H1 (cell line): ENCODE measurements around the gene EXOC6. TPM values are rescaled to one million over a fixed set of nuclear protein-coding genes. Genes with fewer than 3 reads are reported as not detected.

ENCODE experiments used
- CTCF ChIA-PET: fragments of 300-600 bp; sonication (Branson Sonifier 250); formaldehyde crosslinking; loops from one replicate; lab custom pipeline; 2021; ENCODE audit not compliant: partially characterized antibody; lab: Charles Lee
- POLR2A ChIA-PET: fragments of 300-600 bp; sonication (Branson Sonifier 250); formaldehyde crosslinking; loops from one replicate; lab custom pipeline; 2021; ENCODE audit warnings: inconsistent platforms; ENCODE audit not compliant: partially characterized antibody; lab: Charles Lee
- DNase-seq, 2 experiments: peaks; one replicate each; pipeline versions ENCODE4 v3.0.0 to v3.0.0-alpha.2; 2010 to 2022; ENCODE audit warnings: low spot score in 2 of 2, low read depth in 1 of 2, mixed read lengths in 1 of 2
- FAIRE-seq: peaks from 2 replicates; lab custom pipeline; 2011; peaks lifted over from hg19 to GRCh38; lab: Jason Lieb, UNC
- H2AFZ ChIP-seq: 2 replicates; pipeline ENCODE4 v1.8.1; 2012; ENCODE audit warnings: low read length, inconsistent platforms
- H2AK5ac ChIP-seq: 2 replicates; pipeline ENCODE4 v1.6.1; 2013; ENCODE audit warnings: low read depth, low read length
- H2BK120ac ChIP-seq: replicated peaks from 2 replicates; pipeline ENCODE3; 2013; ENCODE audit warnings: low read depth, low read length, inconsistent platforms
- H2BK12ac ChIP-seq: 2 replicates; pipeline ENCODE4 v1.6.1; 2013; ENCODE audit warnings: low read depth, low read length
- H2BK15ac ChIP-seq: 2 replicates; pipeline ENCODE4 v1.6.1; 2013; ENCODE audit warnings: low read length
- H2BK20ac ChIP-seq: 2 replicates; pipeline ENCODE4 v1.6.1; 2013; ENCODE audit warnings: low read length
- H2BK5ac ChIP-seq: 2 replicates; pipeline ENCODE4 v1.6.1; 2013; ENCODE audit warnings: low read depth, low read length
- H3K14ac ChIP-seq: 2 replicates; pipeline ENCODE4 v1.6.1; 2013; ENCODE audit warnings: inconsistent platforms; ENCODE audit not compliant: insufficient read length
- H3K18ac ChIP-seq: 2 replicates; pipeline ENCODE4 v1.6.1; 2013; ENCODE audit warnings: low read length; ENCODE audit errors: extremely low read depth
- H3K23ac ChIP-seq: 2 replicates; pipeline ENCODE4 v1.6.1; 2013; ENCODE audit warnings: inconsistent platforms; ENCODE audit not compliant: insufficient read length
- H3K23me2 ChIP-seq: 2 replicates; pipeline ENCODE4 v1.6.1; 2013; ENCODE audit warnings: low read depth, low read length
- H3K27ac ChIP-seq: 2 replicates; pipeline ENCODE4 v1.6.1; 2011; ENCODE audit warnings: low read depth, low read length, inconsistent platforms
- H3K27me3 ChIP-seq, 4 experiments: replicated peaks in 1 of 4; 1 replicate in 1 of 4; 2 replicates in 3 of 4; pipeline versions ENCODE4 v1.6.1 to v1.8.1; 2011 to 2013; ENCODE audit warnings: low read length in 3 of 4, mild to moderate bottlenecking in 3 of 4, inconsistent platforms in 2 of 4, mixed read lengths in 2 of 4, moderate library complexity in 1 of 4; ENCODE audit not compliant: control insufficient read depth in 3 of 4, insufficient read depth in 3 of 4; ENCODE audit errors: extremely low read depth in 1 of 4
- H3K36me3 ChIP-seq, 4 experiments: 2 replicates each; pipeline versions ENCODE4 v1.6.1 to v1.8.1; 2011 to 2013; ENCODE audit warnings: mild to moderate bottlenecking in 4 of 4, low read length in 3 of 4, moderate library complexity in 2 of 4, control low read depth in 1 of 4, inconsistent platforms in 1 of 4; ENCODE audit not compliant: insufficient read depth in 4 of 4, control insufficient read depth in 2 of 4
- H3K4ac ChIP-seq: replicated peaks from 2 replicates; pipeline ENCODE3; 2013; ENCODE audit warnings: low read length, low read depth, mixed read lengths, inconsistent platforms; ENCODE audit not compliant: insufficient read length
- H3K4me1 ChIP-seq, 4 experiments: replicated peaks in 1 of 4; 1 replicate in 1 of 4; 2 replicates in 3 of 4; pipeline versions ENCODE4 v1.6.1 to v1.8.1; 2011 to 2013; ENCODE audit warnings: low read length in 3 of 4, inconsistent platforms in 2 of 4, mixed read lengths in 1 of 4; ENCODE audit not compliant: insufficient read depth in 4 of 4, control insufficient read depth in 3 of 4
- H3K4me2 ChIP-seq, 2 experiments: 2 replicates each; pipeline versions ENCODE4 v1.6.1 to v1.8.1; 2011 to 2013; ENCODE audit warnings: low read depth in 2 of 2, low read length in 2 of 2, control low read depth in 1 of 2, inconsistent platforms in 1 of 2, mild to moderate bottlenecking in 1 of 2; ENCODE audit not compliant: insufficient read depth in 1 of 2
- H3K4me3 ChIP-seq, 4 experiments: fragments of 200-600, 300-600 bp in 1 of 4; sonication (generic), shearing (Covaris generic), sonication (Bioruptor Twin) in 1 of 4; 2 replicates each; pipeline versions ENCODE4 v1.5.1 to v1.8.1; 2011 to 2016; ENCODE audit warnings: low read length in 4 of 4, low read depth in 3 of 4, control low read depth in 2 of 4, inconsistent platforms in 2 of 4, mild to moderate bottlenecking in 2 of 4, mixed read lengths in 1 of 4, moderate library complexity in 1 of 4; ENCODE audit not compliant: insufficient read depth in 2 of 4; ENCODE audit errors: extremely low read depth in 1 of 4
- H3K56ac ChIP-seq: replicated peaks from 2 replicates; pipeline ENCODE3; 2013; ENCODE audit warnings: low read depth, mild to moderate bottlenecking, mixed read lengths, low read length, inconsistent platforms; ENCODE audit not compliant: insufficient read length
- H3K79me1 ChIP-seq: 2 replicates; pipeline ENCODE4 v1.6.1; 2013; ENCODE audit warnings: low read depth, low read length, control low read depth
- H3K79me2 ChIP-seq, 2 experiments: 2 replicates each; pipeline versions ENCODE4 v1.6.1 to v1.8.1; 2012 to 2013; ENCODE audit warnings: low read length in 2 of 2, mild to moderate bottlenecking in 2 of 2, inconsistent platforms in 1 of 2; ENCODE audit not compliant: insufficient read depth in 2 of 2, control insufficient read depth in 1 of 2
- H3K9ac ChIP-seq, 4 experiments: replicated peaks in 1 of 4; 1 replicate in 1 of 4; 2 replicates in 3 of 4; pipeline versions ENCODE4 v1.6.1 to v1.8.1; 2011 to 2013; ENCODE audit warnings: low read depth in 3 of 4, low read length in 3 of 4, control low read depth in 2 of 4, mild to moderate bottlenecking in 2 of 4, moderate library complexity in 2 of 4, inconsistent platforms in 1 of 4; ENCODE audit errors: extremely low read depth in 1 of 4
- H3K9me3 ChIP-seq, 2 experiments: 2 replicates each; pipeline versions ENCODE4 v1.6.1 to v1.8.1; 2012 to 2013; ENCODE audit warnings: mild to moderate bottlenecking in 2 of 2, moderate library complexity in 2 of 2, control low read depth in 1 of 2, inconsistent platforms in 1 of 2, low read depth in 1 of 2, low read length in 1 of 2, mixed read lengths in 1 of 2; ENCODE audit not compliant: insufficient read depth in 2 of 2
- H4K20me1 ChIP-seq, 2 experiments: replicated peaks in 1 of 2; 2 replicates each; pipeline versions ENCODE3 to v1.8.1; 2011 to 2013; ENCODE audit warnings: inconsistent platforms in 2 of 2, low read length in 2 of 2, mild to moderate bottlenecking in 1 of 2; ENCODE audit not compliant: insufficient read depth in 2 of 2, control insufficient read depth in 1 of 2
- H4K5ac ChIP-seq: 2 replicates; pipeline ENCODE4 v1.6.1; 2013; ENCODE audit warnings: low read length, low read depth, mixed read lengths, inconsistent platforms; ENCODE audit not compliant: insufficient read length
- H4K8ac ChIP-seq: 2 replicates; pipeline ENCODE4 v1.8.0; 2013; ENCODE audit warnings: mild to moderate bottlenecking, moderate library complexity, low read length, inconsistent platforms; ENCODE audit not compliant: insufficient read depth; ENCODE audit errors: extremely low read depth
- H4K91ac ChIP-seq: replicated peaks from 2 replicates; pipeline ENCODE3; 2013; ENCODE audit warnings: low read length, mixed read lengths, inconsistent platforms; ENCODE audit not compliant: insufficient read length
- BRCA1 ChIP-seq: IDR thresholded peaks from 2 replicates; pipeline ENCODE4 v1.6.1; 2012; ENCODE audit warnings: low read depth, low read length, improper control_type of control experiment
- EGR1 ChIP-seq: IDR thresholded peaks from 2 replicates; pipeline ENCODE4 v1.6.1; 2011; ENCODE audit warnings: low read depth, low read length, borderline replicate concordance
- FOSL1 ChIP-seq: IDR thresholded peaks from 2 replicates; pipeline ENCODE4 v1.6.1; 2011; ENCODE audit warnings: mild to moderate bottlenecking, low read depth, low read length, moderate library complexity; ENCODE audit not compliant: insufficient read depth
- KDM4A ChIP-seq: IDR thresholded peaks from one replicate; pipeline ENCODE4 v1.7.1; 2012; ENCODE audit warnings: low read depth, mild to moderate bottlenecking, moderate library complexity, low read length, inconsistent platforms; ENCODE audit not compliant: severe bottlenecking
- RAD21 ChIP-seq, 2 experiments: IDR thresholded peaks in 1 of 2; conservative IDR thresholded peaks in 1 of 2; 2 replicates each; pipeline ENCODE4 v1.6.1; 2011; ENCODE audit warnings: low read depth in 2 of 2, low read length in 2 of 2, improper control_type of control experiment in 1 of 2, inconsistent platforms in 1 of 2, mild to moderate bottlenecking in 1 of 2, moderate library complexity in 1 of 2
- RFX5 ChIP-seq: IDR thresholded peaks from 2 replicates; pipeline ENCODE4 v1.6.1; 2011; ENCODE audit warnings: low read depth, low read length, improper control_type of control experiment, borderline replicate concordance
- SAP30 ChIP-seq: fragments of 300-600 bp; sonication (generic); IDR thresholded peaks from 2 replicates; pipeline ENCODE4 v1.7.1; 2012; ENCODE audit warnings: low read length, moderate library complexity, mild to moderate bottlenecking, inconsistent platforms; ENCODE audit not compliant: insufficient read depth, insufficient replicate concordance
- SP4 ChIP-seq: IDR thresholded peaks from 2 replicates; pipeline ENCODE4 v1.6.1; 2012; ENCODE audit warnings: low read length, inconsistent platforms
- TEAD4 ChIP-seq: IDR thresholded peaks from 2 replicates; pipeline ENCODE4 v1.6.1; 2012; ENCODE audit warnings: low read depth, low read length, inconsistent platforms, mixed read lengths
- WGBS, 2 experiments: shearing (Covaris generic) in 1 of 2; methylation state at CpG; one replicate each; pipeline versions ENCODE4 v1.1.6 to v1.1.7; 2013 to 2015; ENCODE audit warnings: low lambda C conversion rate in 2 of 2, mixed read lengths in 2 of 2, inconsistent platforms in 1 of 2, low coverage in 1 of 2, missing lambda C conversion rate in 1 of 2; ENCODE audit not compliant: insufficient replicate concordance in 2 of 2, insufficient coverage in 1 of 2, insufficient read length in 1 of 2; ENCODE audit errors: extremely low coverage in 1 of 2, missing lambda C conversion rate in 1 of 2; 5-methylcytosine and 5-hydroxymethylcytosine counted together
- polyA plus RNA-seq, 7 experiments: library from polyadenylated mRNA; depleted of rRNA in 3 of 7; stranded (reverse) in 5 of 7; unstranded in 2 of 7; fragments of >200 nt in 5 of 7; fragments of 200-250 nt in 2 of 7; gene quantifications; 1 replicate in 5 of 7; 2 replicates in 1 of 7; 4 replicates in 1 of 7; pipeline versions ENCODE4 v1.2.1 to v1.2.3, GENCODE V29; 2011 to 2013; ENCODE audit warnings: missing spikeins in 2 of 7, mixed read lengths in 2 of 7
- total RNA-seq: library from RNA; stranded (reverse); fragmentation: NEBNext Ultra II Directional; extraction: Animal tissue kit (Norgen Biotek cat#: 25700); gene quantifications from 2 replicates; pipeline ENCODE4 v1.2.1, GENCODE V29; 2021

Gene EXOC6
- total and polyA plus RNA-seq, 2 of the 8 experiments (the other 6 are each of a cell fraction or from before 2014, with no cell fraction given), result 1.7 to 4.5 TPM

GRCh38 chr10:92834331-92834730, 14.0 kb upstream of the EXOC6 start:
- no peak for DNase-seq
- Histone ChIP-seq H2BK5ac (no peak overlapping the region), H3K4ac (no peak overlapping the region), H4K8ac (no peak overlapping the region), H3K18ac (no peak overlapping the region), H2BK120ac (no peak overlapping the region), H3K79me1 (no peaks in the 10 kb centered on the region), H2AK5ac (no peak overlapping the region), H3K79me2 (no peaks in the 10 kb centered on the region), H3K36me3 (no peaks in the 10 kb centered on the region), H4K20me1 (no peaks in the 10 kb centered on the region), H3K14ac (no peak overlapping the region), H3K56ac (no peak overlapping the region), H3K9me3 (no peaks in the 10 kb centered on the region), H3K4me2 (no peak overlapping the region), H2BK15ac (no peak overlapping the region), H4K5ac (no peak overlapping the region), H3K23me2 (no peaks in the 10 kb centered on the region; the same call in 1 of the 2 replicates), H3K9ac (no peak overlapping the region), H2BK20ac (no peak overlapping the region), H2AFZ (no peak overlapping the region), H3K27me3 (no peaks in the 10 kb centered on the region), H3K23ac (no peak overlapping the region), H2BK12ac (no peak overlapping the region), H3K4me3 (no peak overlapping the region), H3K4me1 (0 out of 7 replicates have a peak, but pooled peaks cover 0 to 3% (median 0%) of the 10 kb centered on the region in 4 experiments), H4K91ac (no peak overlapping the region), H3K27ac (no peak overlapping the region)
- no peak for TF ChIP-seq TEAD4
- TF ChIP-seq FOSL1, result no peak
- TF ChIP-seq EGR1, result no peak
- no peak for TF ChIP-seq SP4
- TF ChIP-seq BRCA1, result no peak
- no peak for TF ChIP-seq RFX5
- no peak for TF ChIP-seq SAP30
- TF ChIP-seq RAD21 (IDR thresholded peaks at IDR 0.05 in 1 of 2, conservative IDR thresholded peaks at IDR 0.05 in 1 of 2; ENCODE audit: low read depth in 2 of 2, low read length in 2 of 2), result no peak
- no peak for TF ChIP-seq KDM4A
- ChIA-PET POLR2A (no interaction called here), CTCF (interaction anchor here (1.6 to 7.3 kb wide), 2 partner anchors 12 to 46 kb away, joined by 4 to 86 read pairs; partner anchors contain the start of gene EXOC6)
- no peak for FAIRE-seq
- WGBS, 2 experiments, result 86% methylated on average over 3 of the region's 3 CpGs; no CpG with 5 or more reads in 1 of the 2 experiments
